Right lobe of liver (tissue), 6 donors: ENCODE measurements around the gene RANBP17. TPM values are rescaled to one million over a fixed set of nuclear protein-coding genes. Genes with fewer than 3 reads are reported as not detected.

ENCODE experiments used
- ATAC-seq, 4 donors: fragments of 200-7000 bp; cut with Tn5 transposase; one replicate each; pipeline ENCODE4 v1.9.1; 2020; ENCODE audit warnings: mild to moderate bottlenecking in 4 of 4, moderate library complexity in 4 of 4
- DNase-seq, 3 donors: peaks; one replicate each; pipeline ENCODE4 v3.0.0-alpha.2; 2020
- H3K27ac ChIP-seq, 3 donors: fragments of 200-600 bp; one replicate each; pipeline ENCODE4 v1.8.0; 2022
- H3K27me3 ChIP-seq, 2 donors: fragments of 200-600 bp; one replicate each; pipeline ENCODE4 v1.8.0; 2022
- H3K36me3 ChIP-seq, 4 donors: fragments of 200-600 bp; sonication (generic) in 1 of 4; one replicate each; pipeline versions ENCODE4 v1.5.1 to v1.8.0; 2017 to 2022; ENCODE audit warnings: control low read depth in 1 of 4
- H3K4me1 ChIP-seq, 4 donors: fragments of 200-600 bp; sonication (generic) in 1 of 4; one replicate each; pipeline versions ENCODE4 v1.5.1 to v1.8.0; 2017 to 2022; ENCODE audit warnings: control low read depth in 1 of 4
- H3K4me3 ChIP-seq, 3 donors: fragments of 200-600 bp; one replicate each; pipeline ENCODE4 v1.8.0; 2022
- H3K9me3 ChIP-seq, 4 donors: fragments of 200-600 bp; sonication (generic) in 1 of 4; one replicate each; pipeline versions ENCODE4 v1.5.1 to v1.8.0; 2017 to 2022; ENCODE audit warnings: control low read depth in 1 of 4
- CTCF ChIP-seq, 4 donors: fragments of 200-600 bp in 3 of 4; fragments of 450-650 bp in 1 of 4; IDR thresholded peaks; one replicate each; pipeline versions ENCODE4 v1.5.1 to v1.8.0; 2016 to 2022; ENCODE audit warnings: antibody characterized with exemption in 4 of 4, mild to moderate bottlenecking in 2 of 4
- POLR2A ChIP-seq: fragments of 450-650 bp; IDR thresholded peaks from one replicate; pipeline ENCODE4 v1.6.1; 2017; ENCODE audit warnings: antibody characterized with exemption, mild to moderate bottlenecking
- WGBS: methylation state at CpG from one replicate; pipeline ENCODE4 v1.1.6; 2018; ENCODE audit warnings: low coverage, low lambda C conversion rate; ENCODE audit not compliant: insufficient coverage; ENCODE audit errors: missing lambda C conversion rate; 5-methylcytosine and 5-hydroxymethylcytosine counted together
- intact Hi-C, 2 donors: fragments of 100-400 bp; cut with DNase I; formaldehyde crosslinking; loops; one replicate each; pipeline versions ENCODE4 v1.11.2 to v1.14.1; 2022
- total RNA-seq, 6 experiments: library from RNA; depleted of rRNA in 2 of 6; stranded (reverse); fragments of >200 nt in 2 of 6; fragmentation: NEBNext Ultra II Directional in 3 of 6; extraction: Animal tissue kit (Norgen Biotek cat#: 25700) in 3 of 6; gene quantifications; one replicate each; pipeline versions ENCODE4 v1.1.0 to v1.2.4, GENCODE V29; 2016 to 2023
- donor health status: DM: no; HTN: yes; CAD: no.
- donor health status: DM: no; HTN: no; CAD: no.
- donor health status: DM: no; HTN: no; CAD: no.
- donor health status: DM: no; HTN: yes; CAD: no.
- donor health status: DM: no; HTN: yes; CAD: no.

The RANBP17 gene
- total RNA-seq, 6 experiments from 2014 or later, result 1.5 to 5.7 (median 4.7) TPM

GRCh38 chr5:171127314-171127713, 265.5 kb downstream of the RANBP17 start:
- intact Hi-C loops, result no loop called here
- WGBS, result 69% methylated on average over 2 of the region's 2 CpGs
- Histone ChIP-seq H3K27me3 (no peaks in the 10 kb centered on the region), H3K9me3 (no peaks in the 10 kb centered on the region), H3K4me1 (no peaks in the 10 kb centered on the region), H3K36me3 (no peaks in the 10 kb centered on the region), H3K27ac (no peak overlapping the region), H3K4me3 (no peak overlapping the region)
- ATAC-seq (no peak), DNase-seq (no peak)
- TF ChIP-seq CTCF (IDR thresholded peaks at IDR 0.05) (no peak), POLR2A (no peak)

GRCh38 chr5:171128136-171128535, 266.3 kb downstream of the RANBP17 start:
- WGBS, result 96% methylated on average over 4 of the region's 4 CpGs
- intact Hi-C loops, result no loop called here
- Histone ChIP-seq H3K4me1 (no peaks in the 10 kb centered on the region), H3K27me3 (no peaks in the 10 kb centered on the region), H3K27ac (no peak overlapping the region), H3K36me3 (no peaks in the 10 kb centered on the region), H3K4me3 (no peak overlapping the region), H3K9me3 (no peaks in the 10 kb centered on the region)
- TF ChIP-seq POLR2A, result no peak
- TF ChIP-seq CTCF (IDR thresholded peaks at IDR 0.05), result no peak
- ATAC-seq (no peak), DNase-seq (no peak)

DNA sequence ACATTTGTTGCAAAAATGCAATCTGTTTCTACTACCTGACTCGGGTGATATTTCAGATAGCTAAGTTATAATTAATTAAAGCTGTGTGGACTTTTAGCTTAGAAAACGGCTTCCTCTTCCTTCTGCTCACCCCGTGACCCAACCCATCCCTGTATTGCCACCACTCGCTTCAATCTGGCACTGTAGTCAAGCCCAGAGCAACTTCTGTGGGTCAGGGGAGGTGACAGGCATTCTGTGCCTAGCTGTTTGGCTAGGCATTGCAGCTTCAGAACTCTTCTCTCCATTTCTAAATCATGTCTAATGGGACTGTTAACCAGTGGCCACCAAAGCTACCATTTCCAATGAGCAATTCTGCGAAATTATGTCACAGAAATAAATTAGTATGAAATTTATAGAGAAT, 267.5 kb downstream of the RANBP17 start:
- 60% methylated on average over 5 of the region's 5 CpGs for WGBS
- Histone ChIP-seq H3K27me3 (no peaks in the 10 kb centered on the region), H3K9me3 (no peaks in the 10 kb centered on the region), H3K4me3 (no peak overlapping the region), H3K4me1 (no peaks in the 10 kb centered on the region), H3K27ac (no peak overlapping the region), H3K36me3 (no peaks in the 10 kb centered on the region)
- intact Hi-C loops, result no loop called here
- DNase-seq (no peak), ATAC-seq (no peak)
- no peak for TF ChIP-seq CTCF (IDR thresholded peaks at IDR 0.05)
- TF ChIP-seq POLR2A, result no peak

- Histone ChIP-seq H3K4me1 (no peaks in the 10 kb centered on the region), H3K36me3 (no peaks in the 10 kb centered on the region), H3K27me3 (no peaks in the 10 kb centered on the region), H3K27ac (no peak overlapping the region), H3K9me3 (no peaks in the 10 kb centered on the region), H3K4me3 (no peak overlapping the region)
- ATAC-seq, result no peak
- DNase-seq, result no peak
- TF ChIP-seq POLR2A (no peak), CTCF (IDR thresholded peaks at IDR 0.05) (no peak)
- intact Hi-C loops, result no loop called here
Observed at GRCh38 chr5:171131497-171131896, 269.7 kb downstream of the RANBP17 start.

GRCh38 chr5:171137768-171138525, 276.1 kb downstream of the RANBP17 start:
- Histone ChIP-seq H3K27me3 (no peaks in the 10 kb centered on the region), H3K27ac (no peak overlapping the region), H3K36me3 (no peaks in the 10 kb centered on the region), H3K4me3 (no peak overlapping the region), H3K4me1 (no peaks in the 10 kb centered on the region), H3K9me3 (no peaks in the 10 kb centered on the region)
- intact Hi-C loops, result no loop called here
- DNase-seq (no peak), ATAC-seq (no peak)
- TF ChIP-seq POLR2A (no peak), CTCF (IDR thresholded peaks at IDR 0.05) (no peak)
- WGBS, result 86% methylated on average over 1 of the region's 1 CpG
